GM21360 (cell line): ENCODE results near the gene NBAS.
"Not testable (repeated sequence)": the region's sequence is repeated elsewhere in the genome, so short reads cannot be mapped to it uniquely, and the experiment has no call there.

ENCODE experiments used
- ATAC-seq: cut with Tn5 transposase; IDR thresholded peaks from one replicate; pipeline ENCODE4 v1.9.1; 2021; ENCODE audit warnings: mild to moderate bottlenecking, moderate library complexity; ENCODE audit not compliant: unreplicated experiment

Gene NBAS

GRCh38 chr2:15278296-15278695, 282.8 kb downstream of the NBAS start:
- no peak for ATAC-seq

- no peak for ATAC-seq
These were observed 285.8 kb downstream of the NBAS start for GRCh38 chr2:15275346-15275745.

GRCh38 chr2:15273452-15273851, 287.7 kb downstream of the NBAS start:
- ATAC-seq: no peak

GRCh38 chr2:15272942-15273341, 288.2 kb downstream of the NBAS start:
- no peak for ATAC-seq

GRCh38 chr2:15271941-15272542, 289.1 kb downstream of the NBAS start:
- ATAC-seq: no peak

- ATAC-seq: no peak
These were observed 289.9 kb downstream of the NBAS start for GRCh38 chr2:15271276-15271675.

- no peak for ATAC-seq
These were observed 292.1 kb downstream of the NBAS start for GRCh38 chr2:15269043-15269442.

GRCh38 chr2:15265889-15266288, 295.2 kb downstream of the NBAS start:
- no peak for ATAC-seq

GRCh38 chr2:15263976-15264685, 297.0 kb downstream of the NBAS start:
- ATAC-seq: no peak

- ATAC-seq: no peak
These were observed 298.3 kb downstream of the NBAS start for GRCh38 chr2:15262792-15263191.

GRCh38 chr2:15260835-15261234, 300.3 kb downstream of the NBAS start:
- no peak for ATAC-seq

- no peak for ATAC-seq
These were observed 300.9 kb downstream of the NBAS start for GRCh38 chr2:15260196-15260595.

GRCh38 chr2:15259356-15259756, 301.8 kb downstream of the NBAS start:
- no peak for ATAC-seq

GRCh38 chr2:15258385-15258784, 302.7 kb downstream of the NBAS start:
- ATAC-seq: not testable (repeated sequence)

- no peak for ATAC-seq
These were observed 307.3 kb downstream of the NBAS start for GRCh38 chr2:15253835-15254286.

GRCh38 chr2:15253247-15253646, 307.9 kb downstream of the NBAS start:
- no peak for ATAC-seq

- no peak for ATAC-seq
These were observed 309.4 kb downstream of the NBAS start for GRCh38 chr2:15251753-15252152.

- not testable (repeated sequence) for ATAC-seq
These were observed 310.2 kb downstream of the NBAS start for GRCh38 chr2:15250946-15251345.

GRCh38 chr2:15246870-15247269, 314.3 kb downstream of the NBAS start:
- no peak for ATAC-seq

- ATAC-seq: no peak
These were observed 317.4 kb downstream of the NBAS start for GRCh38 chr2:15243762-15244161.

- no peak for ATAC-seq
These were observed 318.1 kb downstream of the NBAS start for GRCh38 chr2:15242936-15243461.

GRCh38 chr2:15241929-15242328, 319.2 kb downstream of the NBAS start:
- ATAC-seq: no peak
